ENCODE data around the gene KCNC4.

GRCh38 chr1:110213143-110213540 lies 3.0 kb downstream of the KCNC4 start:
- TF ChIP-seq CTCF (IDR thresholded peaks at IDR 0.05) (no peak), POLR2A (IDR thresholded peaks at IDR 0.05) (no peak)
